Muscle of arm (tissue), 12 donors: ENCODE results near the gene ZP3. TPM values are rescaled to one million over a fixed set of nuclear protein-coding genes. Genes with fewer than 3 reads are reported as not detected.
"Not testable (repeated sequence)": the region's sequence is repeated elsewhere in the genome, so short reads cannot be mapped to it uniquely, and the experiment has no call there.

ENCODE experiments used
- DNase-seq: peaks from one replicate; pipeline ENCODE4 v3.0.0-alpha.2; 2013
- polyA plus RNA-seq, 12 donors: library from polyadenylated mRNA; unstranded; fragments of 120-200 nt; gene quantifications; one replicate each; pipeline ENCODE4 v1.2.1, GENCODE V29; 2013; ENCODE audit not compliant: insufficient read length in 12 of 12

ZP3 gene
- polyA plus RNA-seq, 12 donors, result 0.33 to 12.4 (median 3.6) TPM; not detected in 2

GRCh38 chr7:76483081-76483480 lies 58.3 kb downstream of the ZP3 start:
- not testable (repeated sequence) for DNase-seq

GRCh38 chr7:76484456-76484855 lies 59.7 kb downstream of the ZP3 start:
- DNase-seq, result not testable (repeated sequence)

- not testable (repeated sequence) for DNase-seq
Observed at GRCh38 chr7:76485822-76486610, 61.3 kb downstream of the ZP3 start.

- not testable (repeated sequence) for DNase-seq
Observed at GRCh38 chr7:76486618-76487017, 61.9 kb downstream of the ZP3 start.

- not testable (repeated sequence) for DNase-seq
Observed at GRCh38 chr7:76487969-76488368, 63.2 kb downstream of the ZP3 start.

Other genes starting within 250 kb of the ZP3 start
- gene SRRM3, start 223.1 kb upstream of the ZP3 start, polyA plus RNA-seq, result 1 to 10 TPM in 1 of 12 donors, under 1 TPM in 9, not detected in 2; 0.23 to 1.2 (median 0.48) TPM
- 1,000 to 10,000 TPM in 8 of 12 donors, 100 to 1,000 TPM in 4; 552 to 2,296 (median 1,208) TPM for gene HSPB1, start 122.3 kb upstream of the ZP3 start, polyA plus RNA-seq
- gene YWHAG, start 66.0 kb upstream of the ZP3 start, polyA plus RNA-seq, result 100 to 1,000 TPM; 102 to 201 (median 181) TPM
- gene SSC4D, start 15.3 kb upstream of the ZP3 start, polyA plus RNA-seq, result 1 to 10 TPM in 3 of 12 donors, under 1 TPM in 7, not detected in 2; 0.29 to 1.7 (median 0.89) TPM
- 10 to 100 TPM in 2 of 12 donors, 1 to 10 TPM in 9, not detected in 1; 6.2 to 23.4 (median 7.7) TPM for gene DTX2, start 36.8 kb downstream of the ZP3 start, polyA plus RNA-seq
- 10 to 100 TPM in 2 of 12 donors, 1 to 10 TPM in 2, under 1 TPM in 7, not detected in 1; 0.07 to 30.0 (median 0.51) TPM for gene UPK3B, start 85.6 kb downstream of the ZP3 start, polyA plus RNA-seq
- gene SPDYE16, start 118.3 kb downstream of the ZP3 start, polyA plus RNA-seq, result 1 to 10 TPM in 9 of 12 donors, under 1 TPM in 1, not detected in 2; 0.99 to 7.3 (median 2.3) TPM
- 10 to 100 TPM in 9 of 12 donors, 1 to 10 TPM in 2, not detected in 1; 7.5 to 29.5 (median 14.8) TPM for gene POMZP3, start 202.3 kb downstream of the ZP3 start, polyA plus RNA-seq